Measurements from ENCODE around the gene TWNK. TPM values are rescaled to one million over a fixed set of nuclear protein-coding genes. Genes with fewer than 3 reads are reported as not detected.
A peak's percentile ranks its signal among the peaks of the same experiment; 100 is the strongest.

Gene TWNK
- total and polyA plus RNA-seq, 8 donors, result 2.3 to 30.8 (median 4.8) TPM; not detected in 1

GRCh38 chr10:101029520-101030295 lies 42.4 kb downstream of the TWNK start:
- TF ChIP-seq EP300 (IDR thresholded peaks at IDR 0.05) (no peak), CTCF (IDR thresholded peaks at IDR 0.05) (no peak), POLR2AphosphoS5 (IDR thresholded peaks at IDR 0.05) (no peak)
- Histone ChIP-seq H3K4me1 (peaks cover 19 to 40% (median 31%) of the 10 kb centered on the region in 4 donors), H3K27ac (no peak overlapping the region), H3K27me3 (peaks cover 0 to 18% (median 2%) of the 10 kb centered on the region in 3 donors), H3K36me3 (peaks cover 0 to 4% (median 1%) of the 10 kb centered on the region in 4 donors), H3K4me3 (no peak overlapping the region), H3K9me3 (no peaks in the 10 kb centered on the region)
- 60 to 67% (median 63%) methylated on average over 22 to 27 of the region's 27 CpGs for WGBS, 5 donors
- DNase-seq, result no peak
- intact Hi-C loops (cut with DNase I; ENCODE audit: low total_unique reads), result no loop called here

GRCh38 chr10:101030496-101031127 lies 43.3 kb downstream of the TWNK start:
- peak overlapping the region; percentile 74 to 98 (median 93) for H3K27ac ChIP-seq
- peaks cover 7 to 13% (median 10%) of the 10 kb centered on the region in 4 donors for H3K36me3 ChIP-seq
- TF ChIP-seq EP300 (IDR thresholded peaks at IDR 0.05) (no peak), POLR2AphosphoS5 (IDR thresholded peaks at IDR 0.05) (no peak), CTCF (IDR thresholded peaks at IDR 0.05) (no peak), POLR2A (IDR thresholded peaks at IDR 0.05) (no peak)
- H3K4me1 ChIP-seq, result peaks cover 19 to 40% (median 31%) of the 10 kb centered on the region in 4 donors
- intact Hi-C loops (cut with DNase I; ENCODE audit: low total_unique reads), result no loop called here
- peak overlapping the region; percentile 63 to 79 (median 66) for H3K4me3 ChIP-seq
- no peaks in the 10 kb centered on the region for H3K9me3 ChIP-seq
- WGBS, 5 donors, result 7 to 12% (median 10%) methylated on average over 9 to 25 of the region's 25 CpGs
- H3K27me3 ChIP-seq, result peaks cover 0 to 18% (median 2%) of the 10 kb centered on the region in 3 donors
- DNase-seq, result peak in 1 of 2 donors; percentile 42

- Histone ChIP-seq H3K36me3 (peaks cover 13 to 19% (median 17%) of the 10 kb centered on the region in 4 donors), H3K27ac (peak within 1 kb of the TSS; percentile 74 to 98 (median 93)), H3K4me3 (peak within 1 kb of the TSS; percentile 63 to 79 (median 66)), H3K9me3 (no peaks in the 10 kb centered on the region), H3K27me3 (peaks cover 0 to 18% (median 2%) of the 10 kb centered on the region in 3 donors), H3K4me1 (peaks cover 19 to 40% (median 31%) of the 10 kb centered on the region in 4 donors)
- WGBS, 5 donors, result 0 to 1% (median 0%) methylated on average over 30 to 38 of the region's 38 CpGs
- intact Hi-C loops (cut with DNase I; ENCODE audit: low total_unique reads), result no loop called here
- DNase-seq, result peak; percentile 98
- TF ChIP-seq EP300 (IDR thresholded peaks at IDR 0.05) (no peak), POLR2AphosphoS5 (IDR thresholded peaks at IDR 0.05) (peak; percentile 6 to 70 (median 59)), POLR2A (IDR thresholded peaks at IDR 0.05) (peak in 1 of 4 donors; percentile 29)
Observed at GRCh38 chr10:101031128-101031795, 43.9 kb downstream of the TWNK start, which contains the start of the genes PDZD7 and SFXN3. PDZD7 (minus strand) TSS chr10:101031129; CDS start chr10:101030219, 910 bp downstream. SFXN3 (plus strand) TSS chr10:101031234; CDS start chr10:101034695, 3,461 bp downstream.

GRCh38 chr10:101031796-101032636 lies 44.7 kb downstream of the TWNK start:
- Histone ChIP-seq H3K36me3 (peaks cover 19 to 27% (median 24%) of the 10 kb centered on the region in 4 donors), H3K4me1 (peaks cover 19 to 40% (median 31%) of the 10 kb centered on the region in 4 donors), H3K27me3 (peaks cover 0 to 18% (median 2%) of the 10 kb centered on the region in 3 donors), H3K9me3 (no peaks in the 10 kb centered on the region), H3K4me3 (peak overlapping the region; percentile 63 to 79 (median 66)), H3K27ac (peak overlapping the region; percentile 74 to 98 (median 93))
- TF ChIP-seq EP300 (IDR thresholded peaks at IDR 0.05) (no peak), CTCF (IDR thresholded peaks at IDR 0.05) (no peak), POLR2AphosphoS5 (IDR thresholded peaks at IDR 0.05) (peak in 1 of 3 donors; percentile 21)
- intact Hi-C loops (cut with DNase I; ENCODE audit: low total_unique reads), result no loop called here
- DNase-seq, result peak; percentile 79 to 94
- WGBS, 5 donors, result 0 to 1% (median 0%) methylated on average over 27 to 47 of the region's 47 CpGs

All from stomach (tissue), 9 donors.